Measurements from ENCODE around the gene HHAT. TPM values are rescaled to one million over a fixed set of nuclear protein-coding genes. Genes with fewer than 3 reads are reported as not detected.

The HHAT gene
- total and polyA plus RNA-seq, 2 of the 13 experiments (the other 11 are each of a cell fraction or from before 2014, with no cell fraction given): 2.6 to 4.9 TPM

DNA sequence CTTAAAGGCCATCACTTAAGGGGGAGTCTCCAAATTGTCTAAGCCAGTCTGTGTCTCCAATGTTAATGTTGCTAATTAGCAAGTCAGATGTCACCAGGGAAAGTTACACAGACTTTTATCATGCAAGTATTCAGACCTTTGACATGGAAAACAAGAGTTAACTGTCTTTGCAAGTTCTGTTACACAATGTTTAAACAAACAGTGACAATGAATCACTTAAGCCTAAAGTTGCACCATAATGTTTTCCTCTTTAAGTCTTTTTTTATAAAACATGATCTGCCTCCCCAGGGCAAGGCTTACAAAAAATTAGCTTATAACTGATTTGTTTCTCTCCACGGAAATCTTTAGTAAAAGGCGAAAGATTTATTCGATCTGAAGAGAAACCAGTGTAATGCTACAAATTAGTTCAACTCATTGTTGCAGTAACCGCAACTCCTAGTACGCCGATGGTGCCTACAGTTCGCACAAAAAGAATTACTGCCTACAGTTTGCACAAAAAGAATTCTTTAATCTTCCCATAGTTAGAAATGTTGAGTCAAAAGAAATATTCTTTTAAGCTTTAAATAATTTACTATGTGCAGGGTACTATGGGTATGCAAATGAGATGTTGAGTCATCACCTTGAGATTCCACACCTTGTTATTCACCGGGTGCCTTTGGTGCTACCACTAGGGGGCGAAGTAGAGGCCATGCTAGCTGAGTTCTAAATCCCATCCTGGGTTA is 45.3 kb downstream of the HHAT start (continued):
- TF ChIP-seq, protein P1, sequence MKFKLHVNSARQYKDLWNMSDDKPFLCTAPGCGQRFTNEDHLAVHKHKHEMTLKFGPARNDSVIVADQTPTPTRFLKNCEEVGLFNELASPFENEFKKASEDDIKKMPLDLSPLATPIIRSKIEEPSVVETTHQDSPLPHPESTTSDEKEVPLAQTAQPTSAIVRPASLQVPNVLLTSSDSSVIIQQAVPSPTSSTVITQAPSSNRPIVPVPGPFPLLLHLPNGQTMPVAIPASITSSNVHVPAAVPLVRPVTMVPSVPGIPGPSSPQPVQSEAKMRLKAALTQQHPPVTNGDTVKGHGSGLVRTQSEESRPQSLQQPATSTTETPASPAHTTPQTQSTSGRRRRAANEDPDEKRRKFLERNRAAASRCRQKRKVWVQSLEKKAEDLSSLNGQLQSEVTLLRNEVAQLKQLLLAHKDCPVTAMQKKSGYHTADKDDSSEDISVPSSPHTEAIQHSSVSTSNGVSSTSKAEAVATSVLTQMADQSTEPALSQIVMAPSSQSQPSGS (CRISPR knock-in tag; IDR thresholded peaks at IDR 0.05): peak; percentile 86
- no peak for TF ChIP-seq SRSF9 (IDR thresholded peaks at IDR 0.05; ENCODE audit: borderline replicate concordance, insufficient read depth, low read depth, low read length, poor library complexity, severe bottlenecking)
- TF ChIP-seq, protein P2, sequence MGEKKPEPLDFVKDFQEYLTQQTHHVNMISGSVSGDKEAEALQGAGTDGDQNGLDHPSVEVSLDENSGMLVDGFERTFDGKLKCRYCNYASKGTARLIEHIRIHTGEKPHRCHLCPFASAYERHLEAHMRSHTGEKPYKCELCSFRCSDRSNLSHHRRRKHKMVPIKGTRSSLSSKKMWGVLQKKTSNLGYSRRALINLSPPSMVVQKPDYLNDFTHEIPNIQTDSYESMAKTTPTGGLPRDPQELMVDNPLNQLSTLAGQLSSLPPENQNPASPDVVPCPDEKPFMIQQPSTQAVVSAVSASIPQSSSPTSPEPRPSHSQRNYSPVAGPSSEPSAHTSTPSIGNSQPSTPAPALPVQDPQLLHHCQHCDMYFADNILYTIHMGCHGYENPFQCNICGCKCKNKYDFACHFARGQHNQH (CRISPR knock-in tag; IDR thresholded peaks at IDR 0.05): peak; percentile 43; the same call in 1 of the 2 replicates
- no peak; the same call in 1 of the 2 replicates for TF ChIP-seq ZSCAN29 (CRISPR knock-in tag; conservative IDR thresholded peaks at IDR 0.05)
- TF ChIP-seq, protein P3, sequence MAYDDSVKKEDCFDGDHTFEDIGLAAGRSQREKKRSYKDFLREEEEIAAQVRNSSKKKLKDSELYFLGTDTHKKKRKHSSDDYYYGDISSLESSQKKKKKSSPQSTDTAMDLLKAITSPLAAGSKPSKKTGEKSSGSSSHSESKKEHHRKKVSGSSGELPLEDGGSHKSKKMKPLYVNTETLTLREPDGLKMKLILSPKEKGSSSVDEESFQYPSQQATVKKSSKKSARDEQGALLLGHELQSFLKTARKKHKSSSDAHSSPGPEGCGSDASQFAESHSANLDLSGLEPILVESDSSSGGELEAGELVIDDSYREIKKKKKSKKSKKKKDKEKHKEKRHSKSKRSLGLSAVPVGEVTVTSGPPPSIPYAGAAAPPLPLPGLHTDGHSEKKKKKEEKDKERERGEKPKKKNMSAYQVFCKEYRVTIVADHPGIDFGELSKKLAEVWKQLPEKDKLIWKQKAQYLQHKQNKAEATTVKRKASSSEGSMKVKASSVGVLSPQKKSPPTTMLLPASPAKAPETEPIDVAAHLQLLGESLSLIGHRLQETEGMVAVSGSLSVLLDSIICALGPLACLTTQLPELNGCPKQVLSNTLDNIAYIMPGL (CRISPR knock-in tag; IDR thresholded peaks at IDR 0.05; ENCODE audit: borderline replicate concordance in 1 of 2, low read depth in 1 of 2): peak in 1 of 2 experiments; percentile 46; a peak in 1 of 4 replicates
- TF ChIP-seq FOSL1 (CRISPR knock-in tag; IDR thresholded peaks at IDR 0.05; ENCODE audit: borderline replicate concordance): peak; percentile 72; the same call in 1 of the 2 replicates
- TF ChIP-seq SKI (IDR thresholded peaks at IDR 0.05; ENCODE audit: partially characterized antibody): peak; percentile 76
- TF ChIP-seq LCORL (IDR thresholded peaks at IDR 0.05): no peak
- TF ChIP-seq LCORL (CRISPR knock-in tag; IDR thresholded peaks at IDR 0.05): 0 out of 2 replicates have a peak, but pooled peaks have one; percentile 38
- no peak for TF ChIP-seq ZNF282 (IDR thresholded peaks at IDR 0.05; ENCODE audit: partially characterized antibody)
- TF ChIP-seq JUN (CRISPR knock-in tag; IDR thresholded peaks at IDR 0.05): peak; percentile 32; the same call in 1 of the 2 replicates
- TF ChIP-seq, protein P4, sequence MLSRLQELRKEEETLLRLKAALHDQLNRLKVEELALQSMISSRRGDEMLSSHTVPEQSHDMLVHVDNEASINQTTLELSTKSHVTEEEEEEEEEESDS (CRISPR knock-in tag; IDR thresholded peaks at IDR 0.05; ENCODE audit: borderline replicate concordance): peak; percentile 100
- peak; percentile 15 for TF ChIP-seq ZFP36 (IDR thresholded peaks at IDR 0.05; ENCODE audit: borderline replicate concordance, low read depth, low read length, partially characterized antibody)
- TF ChIP-seq TGIF2 (CRISPR knock-in tag; IDR thresholded peaks at IDR 0.05): peak; percentile 81
- TF ChIP-seq GTF2F1 (IDR thresholded peaks at IDR 0.05; ENCODE audit: low read length): peak; percentile 96
- TF ChIP-seq MIER2 (CRISPR knock-in tag; IDR thresholded peaks at IDR 0.05): peak; percentile 15; the same call in 1 of the 2 replicates
- TF ChIP-seq, protein P5, sequence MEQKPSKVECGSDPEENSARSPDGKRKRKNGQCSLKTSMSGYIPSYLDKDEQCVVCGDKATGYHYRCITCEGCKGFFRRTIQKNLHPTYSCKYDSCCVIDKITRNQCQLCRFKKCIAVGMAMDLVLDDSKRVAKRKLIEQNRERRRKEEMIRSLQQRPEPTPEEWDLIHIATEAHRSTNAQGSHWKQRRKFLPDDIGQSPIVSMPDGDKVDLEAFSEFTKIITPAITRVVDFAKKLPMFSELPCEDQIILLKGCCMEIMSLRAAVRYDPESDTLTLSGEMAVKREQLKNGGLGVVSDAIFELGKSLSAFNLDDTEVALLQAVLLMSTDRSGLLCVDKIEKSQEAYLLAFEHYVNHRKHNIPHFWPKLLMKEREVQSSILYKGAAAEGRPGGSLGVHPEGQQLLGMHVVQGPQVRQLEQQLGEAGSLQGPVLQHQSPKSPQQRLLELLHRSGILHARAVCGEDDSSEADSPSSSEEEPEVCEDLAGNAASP (CRISPR knock-in tag; IDR thresholded peaks at IDR 0.05; ENCODE audit: borderline replicate concordance): peak; percentile 62; the same call in 1 of the 2 replicates
- TF ChIP-seq ZNF607 (CRISPR knock-in tag; IDR thresholded peaks at IDR 0.05; ENCODE audit: borderline replicate concordance): no peak
- no peak for TF ChIP-seq REXO4 (CRISPR knock-in tag; IDR thresholded peaks at IDR 0.05; ENCODE audit: borderline replicate concordance)
- TF ChIP-seq, protein P6, sequence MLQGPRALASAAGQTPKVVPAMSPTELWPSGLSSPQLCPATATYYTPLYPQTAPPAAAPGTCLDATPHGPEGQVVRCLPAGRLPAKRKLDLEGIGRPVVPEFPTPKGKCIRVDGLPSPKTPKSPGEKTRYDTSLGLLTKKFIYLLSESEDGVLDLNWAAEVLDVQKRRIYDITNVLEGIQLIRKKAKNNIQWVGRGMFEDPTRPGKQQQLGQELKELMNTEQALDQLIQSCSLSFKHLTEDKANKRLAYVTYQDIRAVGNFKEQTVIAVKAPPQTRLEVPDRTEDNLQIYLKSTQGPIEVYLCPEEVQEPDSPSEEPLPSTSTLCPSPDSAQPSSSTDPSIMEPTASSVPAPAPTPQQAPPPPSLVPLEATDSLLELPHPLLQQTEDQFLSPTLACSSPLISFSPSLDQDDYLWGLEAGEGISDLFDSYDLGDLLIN (CRISPR knock-in tag; IDR thresholded peaks at IDR 0.05; ENCODE audit: borderline replicate concordance): no peak
- TF ChIP-seq DMAP1 (CRISPR knock-in tag; IDR thresholded peaks at IDR 0.05): peak; percentile 52; the same call in 1 of the 2 replicates
- TF ChIP-seq TEAD2 (CRISPR knock-in tag; IDR thresholded peaks at IDR 0.05): no peak
